Right hindlimb (tissue), 1 donor: ENCODE data around the gene CYFIP1.

Experiments
- DNase-seq: peaks from one replicate; pipeline ENCODE4 v3.0.0-alpha.2; 2018

CYFIP1 gene

DNA sequence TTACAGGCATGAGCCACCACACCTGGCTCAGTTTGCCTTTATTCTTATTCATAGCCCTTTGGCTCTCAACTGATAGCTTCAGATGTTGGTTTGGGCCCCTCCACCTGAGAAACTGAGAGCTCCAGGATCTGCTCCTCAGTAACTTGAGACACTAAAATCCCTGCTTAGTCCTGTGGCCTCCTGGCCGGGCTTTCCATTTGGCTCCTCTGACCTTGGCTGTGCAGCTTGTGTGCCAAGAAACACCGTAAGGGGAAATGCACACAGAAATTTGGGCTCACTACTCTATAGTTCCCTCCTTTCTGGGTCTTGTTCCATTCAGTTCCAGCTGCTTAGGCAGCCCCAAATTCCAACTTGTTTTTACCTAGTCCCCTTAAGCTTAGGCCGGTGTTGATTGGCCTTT lies 116.8 kb downstream of the CYFIP1 start:
- no peak for DNase-seq

DNA sequence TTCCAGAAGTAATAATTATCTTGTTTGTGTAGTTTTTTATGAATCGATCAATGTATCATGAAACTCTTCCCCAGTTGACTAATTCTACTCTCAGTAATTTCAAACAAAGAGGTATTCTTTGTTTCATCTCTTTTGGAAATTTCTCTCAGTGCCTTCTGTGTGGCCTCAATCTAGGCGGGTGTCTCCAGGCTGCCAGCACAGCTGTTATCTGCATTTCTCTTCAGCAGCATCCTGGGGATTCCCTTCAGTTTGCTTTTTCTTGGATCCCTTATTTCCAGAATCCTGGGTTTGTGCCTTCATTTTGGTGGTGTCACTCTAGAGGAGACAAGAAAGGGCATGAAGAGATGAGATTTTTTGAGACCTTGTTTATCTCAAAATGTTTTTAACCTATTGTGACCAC lies 119.0 kb downstream of the CYFIP1 start:
- DNase-seq = no peak

DNA sequence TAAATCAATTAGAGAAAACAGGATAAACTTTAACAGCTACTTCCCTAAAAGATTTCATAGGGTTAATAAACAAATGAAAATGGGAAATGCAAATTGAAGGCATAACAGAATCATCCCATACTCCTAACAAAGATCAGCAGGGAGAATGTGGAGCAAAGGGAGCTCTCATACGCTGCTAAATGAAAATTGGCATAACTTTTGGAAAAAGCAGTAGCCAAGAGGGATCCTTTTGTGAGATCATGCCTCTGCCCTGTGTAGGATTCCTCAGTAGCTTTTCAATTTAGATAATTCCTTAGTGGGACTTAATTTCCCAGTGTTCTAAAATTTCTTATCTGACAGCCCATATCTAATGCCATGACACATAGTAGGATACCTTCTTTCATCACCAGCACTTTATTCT lies 123.5 kb downstream of the CYFIP1 start:
- no peak for DNase-seq

DNA sequence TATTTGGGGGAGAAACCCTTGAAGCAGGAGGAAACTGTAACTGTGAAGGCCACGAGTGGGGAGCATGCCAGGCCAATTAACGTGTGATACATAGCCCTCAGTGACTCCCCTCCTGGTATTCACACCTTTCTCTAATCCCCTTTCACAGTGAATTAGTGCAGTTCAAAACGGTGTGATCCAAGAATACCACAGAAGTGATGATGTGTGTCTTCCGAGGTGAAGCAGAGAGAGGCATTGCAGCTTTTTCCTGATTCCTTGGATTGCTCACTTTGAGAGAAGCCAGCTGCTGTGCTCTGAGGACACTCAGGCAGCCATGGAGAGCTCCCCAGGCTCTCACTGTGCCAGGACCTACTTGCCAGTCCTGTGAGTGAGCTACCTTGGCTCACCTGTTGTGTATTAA lies 124.4 kb downstream of the CYFIP1 start:
- DNase-seq = no peak

DNA sequence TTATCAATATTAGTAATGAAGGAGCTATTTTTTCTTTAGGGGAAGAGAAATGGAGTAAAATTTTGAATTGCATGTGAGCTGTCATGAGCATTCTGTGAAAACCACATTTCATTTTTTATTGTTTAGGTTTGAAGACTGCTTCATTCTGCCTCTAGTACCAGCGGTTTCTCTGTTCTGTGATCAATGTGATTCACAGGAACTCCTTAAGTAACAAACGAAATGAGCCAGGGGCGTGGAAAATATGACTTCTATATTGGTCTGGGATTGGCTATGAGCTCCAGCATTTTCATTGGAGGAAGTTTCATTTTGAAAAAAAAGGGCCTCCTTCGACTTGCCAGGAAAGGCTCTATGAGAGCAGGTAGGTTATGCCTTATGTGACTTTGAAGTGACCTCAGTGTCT lies 128.7 kb downstream of the CYFIP1 start:
- no peak for DNase-seq

DNA sequence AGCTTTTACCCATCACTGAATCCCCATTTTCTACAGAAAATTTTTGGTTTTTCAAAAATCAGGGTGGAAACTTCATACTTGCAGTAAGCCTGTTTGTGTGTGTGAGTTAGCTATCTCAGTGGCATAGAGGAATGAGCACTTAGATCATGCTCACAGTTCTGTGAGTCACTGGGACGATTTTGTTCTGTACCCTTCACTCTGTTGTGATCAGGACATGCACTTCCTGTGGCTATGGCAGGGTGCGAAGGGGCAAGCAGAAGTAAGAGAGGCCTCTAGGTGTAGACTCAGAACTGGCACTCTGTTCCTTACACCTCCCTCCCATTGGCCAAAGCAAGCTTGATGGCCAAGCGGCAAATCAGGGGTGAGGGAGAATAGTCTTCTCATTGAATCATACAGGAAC lies 130.1 kb downstream of the CYFIP1 start:
- no peak for DNase-seq

DNA sequence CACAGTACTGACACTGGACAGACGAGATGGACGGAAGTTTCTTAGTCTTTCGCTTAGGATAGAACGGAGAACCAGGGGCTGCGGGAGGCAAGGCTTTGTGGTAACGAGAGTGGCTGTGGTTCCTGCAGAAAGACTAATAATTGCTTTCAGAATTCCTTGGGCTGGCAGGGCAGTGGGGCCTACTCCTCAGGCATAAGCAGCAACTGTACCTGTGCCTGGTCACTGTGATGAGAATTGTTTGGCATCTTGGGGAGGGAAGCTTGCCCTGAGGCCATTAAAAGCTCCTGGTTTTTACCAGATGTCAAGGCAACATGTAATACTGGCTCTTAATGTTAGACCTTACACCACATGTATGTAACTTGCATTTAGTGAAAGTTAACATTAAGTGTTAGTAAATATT lies 134.1 kb downstream of the CYFIP1 start:
- no peak for DNase-seq

DNA sequence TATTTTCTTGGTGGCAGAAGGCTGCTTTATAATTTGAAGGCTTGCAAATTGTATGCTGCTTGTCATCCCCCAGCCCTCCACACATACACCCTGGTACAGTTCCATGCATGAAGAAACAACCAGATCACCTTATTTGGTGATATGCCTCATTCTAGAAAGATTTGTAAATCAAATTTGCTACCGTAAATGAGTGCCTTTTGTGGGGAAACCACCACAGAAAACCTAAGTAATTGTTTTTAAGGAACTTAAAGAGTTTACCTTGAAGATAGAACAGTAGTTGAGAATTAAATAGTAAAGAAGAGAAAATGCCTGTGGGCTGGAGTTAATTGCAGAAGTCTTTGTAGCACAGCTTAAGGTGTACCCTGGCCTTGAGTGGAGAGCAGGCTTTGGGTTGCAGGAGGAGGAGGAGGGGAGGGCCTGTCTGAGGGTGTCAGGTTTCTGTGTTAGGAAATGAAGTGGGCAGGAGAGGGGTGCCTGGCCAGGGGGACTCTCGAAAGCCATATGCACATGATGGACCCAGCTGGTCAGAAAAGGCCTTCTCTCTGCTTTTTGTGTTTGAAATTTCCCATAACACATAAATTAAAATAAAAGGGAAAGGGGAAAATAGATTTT lies 134.8 kb downstream of the CYFIP1 start:
- DNase-seq = no peak

DNA sequence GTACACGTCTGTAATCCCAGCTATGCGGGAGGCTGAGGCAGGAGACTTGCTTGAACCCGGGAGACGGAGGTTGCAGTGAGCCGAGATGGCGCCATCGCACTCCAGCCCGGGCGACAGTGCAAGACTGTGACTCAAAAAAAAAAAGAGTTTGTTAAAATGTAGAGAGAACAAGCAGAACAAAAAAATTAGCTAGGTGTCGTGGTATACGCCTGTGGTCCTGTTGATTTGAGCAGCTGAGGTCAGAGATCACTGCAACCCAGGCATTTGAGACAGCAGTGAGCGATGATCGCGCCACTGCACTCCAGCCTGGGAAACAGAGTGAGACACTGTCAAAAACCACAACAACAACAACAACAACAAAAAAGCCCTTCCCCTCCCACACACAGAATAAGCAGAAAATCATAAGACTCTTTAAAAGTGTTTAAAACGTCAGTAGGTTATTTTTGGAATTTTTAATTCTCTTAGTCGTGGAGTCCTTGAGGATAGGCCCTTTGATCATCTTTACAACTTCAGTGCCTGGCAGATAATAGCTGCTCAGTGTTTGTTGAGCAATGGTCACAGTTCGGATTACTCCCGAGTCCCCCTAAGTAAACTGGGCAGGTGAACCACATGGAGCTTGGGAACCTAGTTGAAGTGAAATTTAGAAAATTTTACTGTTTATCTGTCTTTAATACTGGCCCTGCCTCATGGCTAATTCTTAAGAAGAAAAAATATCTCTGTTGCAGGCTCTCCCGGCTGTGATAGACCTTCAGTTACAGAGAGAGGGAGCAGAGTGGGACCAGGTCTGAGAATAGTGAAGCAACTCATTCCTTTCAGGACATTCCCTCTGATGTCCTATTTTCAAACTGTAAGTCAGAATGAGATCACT lies 135.5 kb downstream of the CYFIP1 start:
- DNase-seq = no peak

DNA sequence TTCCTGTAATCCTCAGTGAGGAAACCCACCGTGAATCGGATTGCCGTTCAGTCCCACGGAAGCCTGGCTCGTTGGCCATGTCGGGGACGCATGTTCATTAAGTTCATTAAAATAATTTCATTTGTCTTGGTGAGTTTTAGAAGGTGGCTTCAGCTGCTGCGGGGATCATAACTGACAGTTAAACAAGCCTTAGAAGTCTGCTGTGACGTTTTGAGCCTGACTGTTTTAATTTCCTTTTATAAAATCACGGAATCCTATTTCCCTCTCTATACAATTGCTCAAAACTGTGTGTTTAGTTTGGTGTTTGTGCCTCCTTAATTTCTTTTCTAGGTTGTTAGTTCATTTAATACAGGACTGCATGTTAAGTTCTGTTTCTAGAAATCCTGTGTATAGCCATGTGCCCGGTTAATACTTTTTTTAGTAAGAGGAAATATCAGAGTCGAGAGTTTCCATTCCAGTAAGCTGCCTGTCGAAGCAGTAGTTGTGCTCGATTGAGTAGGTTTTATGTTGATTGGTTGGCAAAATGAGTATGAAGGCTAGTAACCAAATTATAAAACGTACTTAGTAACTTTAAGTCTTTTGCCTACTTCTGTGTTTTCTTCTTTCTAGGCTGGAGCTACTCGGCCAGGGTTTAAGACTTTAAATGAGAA lies 141.0 kb downstream of the CYFIP1 start:
- DNase-seq = no peak

DNA sequence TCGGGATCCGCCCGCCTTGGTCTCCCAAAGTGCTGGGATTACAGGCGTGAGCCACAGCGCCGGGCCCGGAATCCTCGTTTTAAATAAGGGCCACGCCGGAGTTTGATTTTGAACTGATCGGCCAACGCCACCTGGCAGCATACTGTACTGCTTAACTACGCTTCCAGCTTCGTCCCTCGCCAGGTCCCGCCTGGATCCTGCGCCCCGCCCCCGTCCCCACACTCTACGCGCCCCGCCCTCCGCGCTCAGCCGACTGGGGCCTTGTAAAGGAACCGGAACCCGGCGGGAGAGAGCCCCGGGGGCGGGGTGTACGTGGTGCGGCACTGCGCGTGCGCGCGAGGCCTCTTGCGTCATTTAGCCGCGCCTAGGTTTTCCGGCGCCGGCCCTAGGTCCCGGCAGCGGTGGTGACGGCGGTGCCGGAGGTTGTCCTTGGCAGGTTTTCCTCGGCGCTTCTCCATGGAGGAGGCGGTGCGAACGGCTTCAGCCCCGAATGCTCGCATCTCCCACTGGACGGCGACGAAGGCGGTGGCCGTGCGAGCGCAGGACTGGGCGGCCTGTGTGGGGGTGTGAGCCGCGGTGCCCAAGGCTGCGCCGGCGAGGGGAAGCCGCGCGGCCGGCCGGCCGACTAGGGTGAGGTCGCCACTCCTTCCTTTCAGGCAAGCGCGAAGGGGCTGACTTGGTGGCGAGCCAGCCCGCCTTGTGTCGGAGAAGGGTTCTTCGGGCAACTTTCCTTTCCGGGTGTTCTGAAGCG lies 141.7 kb downstream of the CYFIP1 start, which contains the start of gene NIPA2:
Gene NIPA2, plus strand, starts transcription at position 375 of the 751 bp plus-strand sequence. CDS start 13,066 bp downstream, outside the sequence.
- peak; percentile 99 for DNase-seq

DNA sequence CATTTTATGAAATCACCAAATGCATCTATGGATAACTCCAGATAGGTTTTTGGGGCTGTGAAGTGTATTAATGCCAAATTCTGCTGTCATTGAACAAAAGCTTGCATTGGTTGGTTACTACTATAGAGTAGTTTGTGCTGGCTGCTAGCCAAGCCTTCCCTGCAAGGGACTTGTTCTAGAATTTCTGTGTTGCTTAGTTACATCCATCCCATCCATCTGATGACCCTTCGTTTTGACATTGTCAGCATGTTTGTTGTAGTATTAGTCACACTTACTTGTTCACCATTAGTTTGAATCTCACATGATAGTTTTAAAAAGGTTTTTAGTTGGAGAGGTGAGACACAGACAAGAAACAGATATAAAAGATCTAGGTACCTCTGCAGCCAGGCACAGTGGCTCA lies 148.7 kb downstream of the CYFIP1 start:
- no peak for DNase-seq

DNA sequence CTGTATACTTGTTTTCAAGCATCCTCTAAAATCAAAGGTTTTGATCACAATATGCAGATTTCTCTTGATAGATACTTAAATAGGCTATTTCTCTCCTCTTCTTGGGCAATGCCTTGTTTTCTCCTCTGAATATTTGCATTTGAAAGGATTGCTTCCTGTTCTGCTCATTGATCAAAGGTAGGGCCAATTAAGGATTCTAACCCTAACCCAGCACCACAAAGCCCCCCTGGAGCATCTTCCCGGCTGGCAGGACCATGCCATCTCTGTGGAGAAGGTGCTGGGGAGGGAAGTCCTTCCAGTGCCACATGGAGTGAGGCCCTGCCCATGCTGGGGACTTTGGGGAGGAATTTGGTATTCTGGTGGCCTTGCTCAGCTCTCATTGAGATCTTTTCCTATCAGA lies 153.0 kb downstream of the CYFIP1 start:
- no peak for DNase-seq

DNA sequence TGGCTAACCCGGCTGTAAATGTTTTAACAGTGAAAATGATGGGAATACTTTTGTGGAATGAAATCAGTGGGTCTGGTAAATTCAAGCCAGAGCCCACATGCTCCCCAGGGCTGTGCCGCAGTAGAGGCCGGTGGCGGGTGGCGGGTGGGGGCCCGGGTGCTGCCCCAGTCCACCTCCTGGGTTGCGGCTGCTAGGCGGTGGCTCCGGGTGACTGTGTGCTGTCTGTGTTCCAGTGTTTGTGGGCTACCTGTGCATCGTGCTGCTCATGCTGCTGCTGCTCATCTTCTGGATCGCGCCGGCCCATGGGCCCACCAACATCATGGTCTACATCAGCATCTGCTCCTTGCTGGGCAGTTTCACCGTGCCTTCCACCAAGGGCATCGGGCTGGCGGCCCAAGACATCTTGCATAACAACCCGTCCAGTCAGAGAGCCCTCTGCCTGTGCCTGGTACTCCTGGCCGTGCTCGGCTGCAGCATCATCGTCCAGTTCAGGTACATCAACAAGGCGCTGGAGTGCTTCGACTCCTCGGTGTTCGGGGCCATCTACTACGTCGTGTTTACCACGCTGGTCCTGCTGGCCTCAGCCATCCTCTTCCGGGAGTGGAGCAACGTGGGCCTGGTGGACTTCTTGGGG lies 156.6 kb downstream of the CYFIP1 start:
- no peak for DNase-seq

DNA sequence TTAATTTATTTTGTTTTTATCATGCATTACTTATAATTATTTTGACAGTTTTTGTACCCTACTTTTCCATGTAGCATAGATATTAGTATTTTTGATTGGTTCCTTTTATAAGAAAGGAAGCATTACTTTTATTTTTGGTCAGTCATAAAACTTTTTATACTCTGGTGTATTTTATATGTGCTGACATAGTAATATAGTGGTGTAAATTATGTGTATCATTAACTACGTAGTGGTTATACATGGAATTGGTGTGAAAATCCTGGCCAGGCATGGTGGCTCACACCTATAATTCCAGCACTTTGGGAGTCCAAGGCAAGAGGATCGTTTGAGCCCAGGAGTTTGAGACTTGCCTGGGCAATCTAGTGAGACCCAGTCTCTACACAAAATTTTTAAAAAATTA lies 160.5 kb downstream of the CYFIP1 start:
- DNase-seq = no peak
